MG63 (cell line): ENCODE measurements around the gene ADCY7. TPM values are rescaled to one million over a fixed set of nuclear protein-coding genes. Genes with fewer than 3 reads are reported as not detected.

ENCODE experiments used
- DNase-seq: peaks from one replicate; pipeline ENCODE4 v3.0.0-alpha.2; 2020
- H3K27me3 ChIP-seq: fragments of 250-450 bp; sonication (Bioruptor Pico); 2 replicates; pipeline ENCODE4 v1.5.1; 2020; ENCODE audit warnings: mild to moderate bottlenecking, moderate library complexity
- H3K36me3 ChIP-seq: fragments of 250-450 bp; sonication (Bioruptor Pico); 2 replicates; pipeline ENCODE4 v1.5.1; 2020; ENCODE audit warnings: mild to moderate bottlenecking, moderate library complexity
- H3K4me3 ChIP-seq: fragments of 250-450 bp; sonication (Bioruptor Pico); 2 replicates; pipeline ENCODE4 v1.5.1; 2020; ENCODE audit warnings: mild to moderate bottlenecking, moderate library complexity
- H3K9me3 ChIP-seq: fragments of 250-450 bp; sonication (Bioruptor Pico); 2 replicates; pipeline ENCODE4 v1.5.1; 2020; ENCODE audit warnings: mild to moderate bottlenecking, moderate library complexity
- total RNA-seq: library from RNA; depleted of rRNA; stranded (reverse); fragments of >200 nt; shearing (Covaris generic); gene quantifications from 2 replicates; pipeline ENCODE4 v1.2.3, GENCODE V29; 2014; ENCODE audit warnings: low replicate concordance

Gene ADCY7
- total RNA-seq, 1 experiment from 2014 or later = 28.0 TPM

DNA sequence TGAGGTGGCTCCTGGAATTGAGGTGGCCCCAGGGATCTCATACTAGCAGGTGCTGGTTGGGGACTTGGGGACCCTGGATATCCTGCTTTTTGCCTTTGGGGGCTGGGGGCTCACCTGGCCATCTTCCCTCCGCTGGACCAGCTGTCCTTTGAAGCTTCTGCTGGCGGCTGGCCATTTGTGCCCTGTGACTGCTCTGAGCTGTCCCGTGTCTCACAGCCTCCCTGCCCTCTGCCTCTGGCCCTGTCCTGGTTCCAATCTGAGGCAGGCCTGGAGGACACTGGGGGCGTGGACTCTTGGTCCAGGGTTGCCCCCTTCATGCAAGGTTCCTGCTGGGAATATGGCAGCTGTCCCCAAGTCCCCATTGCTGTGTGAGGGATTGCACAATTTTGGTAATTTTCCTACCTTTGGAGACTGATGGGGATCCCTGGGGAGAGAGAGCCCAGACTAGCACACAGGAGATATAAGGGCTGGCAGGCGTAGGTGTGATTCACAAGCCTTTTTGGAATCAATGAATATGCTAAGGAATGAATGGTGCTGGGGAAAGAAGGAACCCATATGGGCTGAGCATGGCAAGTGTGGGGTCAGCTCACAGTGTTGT lies 19.2 kb downstream of the ADCY7 start:
- no peaks in the 10 kb centered on the region; the same call in none of the 2 replicates for H3K36me3 ChIP-seq
- peak; percentile 25 for DNase-seq
- H3K4me3 ChIP-seq = no peak overlapping the region
- H3K9me3 ChIP-seq = no peaks in the 10 kb centered on the region
- H3K27me3 ChIP-seq = no peaks in the 10 kb centered on the region

DNA sequence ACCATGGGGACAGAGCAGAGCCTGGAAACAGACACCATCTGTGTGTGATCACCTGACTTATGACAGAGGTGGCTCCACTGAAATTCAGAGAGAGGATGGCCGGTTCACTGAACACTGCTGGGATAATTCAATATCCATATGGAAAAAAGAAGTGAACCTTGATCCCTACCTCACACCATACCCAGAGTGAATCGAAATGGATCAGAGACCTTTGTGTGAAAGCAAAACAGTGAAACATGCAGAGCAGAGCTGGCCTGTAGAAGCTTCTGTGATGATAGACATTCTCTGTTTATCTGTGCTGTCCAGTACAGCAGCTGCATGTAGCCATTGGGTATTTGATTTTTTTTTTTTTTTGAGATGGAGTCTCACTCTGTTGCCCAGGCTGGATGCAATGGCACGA lies 20.3 kb downstream of the ADCY7 start:
- no peaks in the 10 kb centered on the region; the same call in none of the 2 replicates for H3K36me3 ChIP-seq
- H3K9me3 ChIP-seq = no peaks in the 10 kb centered on the region
- H3K4me3 ChIP-seq = no peak overlapping the region
- DNase-seq = no peak
- H3K27me3 ChIP-seq = no peaks in the 10 kb centered on the region

DNA sequence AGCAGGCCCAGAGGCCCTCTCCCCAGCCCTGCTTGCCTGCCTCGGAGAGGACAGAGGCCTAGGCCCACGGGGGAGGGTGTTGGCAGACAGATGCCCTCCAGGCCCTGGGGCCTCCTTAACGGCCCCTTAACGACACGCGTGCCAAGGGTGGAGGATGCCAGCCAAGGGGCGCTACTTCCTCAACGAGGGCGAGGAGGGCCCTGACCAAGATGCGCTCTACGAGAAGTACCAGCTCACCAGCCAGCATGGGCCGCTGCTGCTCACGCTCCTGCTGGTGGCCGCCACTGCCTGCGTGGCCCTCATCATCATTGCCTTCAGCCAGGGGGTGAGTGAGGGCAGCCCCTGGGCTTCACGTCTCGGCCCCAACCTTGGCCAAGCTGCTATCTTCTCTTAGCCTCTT lies 21.7 kb downstream of the ADCY7 start:
- DNase-seq = no peak
- Histone ChIP-seq H3K27me3 (no peaks in the 10 kb centered on the region), H3K9me3 (no peaks in the 10 kb centered on the region), H3K36me3 (no peaks in the 10 kb centered on the region; the same call in none of the 2 replicates), H3K4me3 (no peak overlapping the region)

DNA sequence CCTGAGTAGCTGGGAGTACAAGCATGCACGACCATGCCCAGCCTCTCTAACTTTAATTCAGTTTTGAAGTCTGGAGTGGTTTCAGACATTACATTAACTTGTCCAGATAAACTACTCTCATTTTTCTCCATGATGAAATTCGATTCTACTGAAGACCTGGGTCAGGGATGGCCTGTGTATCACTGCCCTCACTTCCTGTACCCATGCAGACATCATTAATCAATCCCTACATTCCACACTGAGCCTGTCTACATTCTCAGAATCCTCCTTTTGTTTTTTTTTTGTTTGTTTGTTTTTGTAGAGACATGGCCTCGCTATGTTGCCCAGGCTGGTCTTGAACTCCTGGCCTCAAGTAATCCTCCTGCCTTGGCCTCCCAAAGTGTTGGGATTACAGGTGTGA lies 22.6 kb downstream of the ADCY7 start:
- DNase-seq = no peak
- no peaks in the 10 kb centered on the region for H3K9me3 ChIP-seq
- no peak overlapping the region for H3K4me3 ChIP-seq
- no peaks in the 10 kb centered on the region for H3K27me3 ChIP-seq
- H3K36me3 ChIP-seq = no peaks in the 10 kb centered on the region; the same call in none of the 2 replicates

DNA sequence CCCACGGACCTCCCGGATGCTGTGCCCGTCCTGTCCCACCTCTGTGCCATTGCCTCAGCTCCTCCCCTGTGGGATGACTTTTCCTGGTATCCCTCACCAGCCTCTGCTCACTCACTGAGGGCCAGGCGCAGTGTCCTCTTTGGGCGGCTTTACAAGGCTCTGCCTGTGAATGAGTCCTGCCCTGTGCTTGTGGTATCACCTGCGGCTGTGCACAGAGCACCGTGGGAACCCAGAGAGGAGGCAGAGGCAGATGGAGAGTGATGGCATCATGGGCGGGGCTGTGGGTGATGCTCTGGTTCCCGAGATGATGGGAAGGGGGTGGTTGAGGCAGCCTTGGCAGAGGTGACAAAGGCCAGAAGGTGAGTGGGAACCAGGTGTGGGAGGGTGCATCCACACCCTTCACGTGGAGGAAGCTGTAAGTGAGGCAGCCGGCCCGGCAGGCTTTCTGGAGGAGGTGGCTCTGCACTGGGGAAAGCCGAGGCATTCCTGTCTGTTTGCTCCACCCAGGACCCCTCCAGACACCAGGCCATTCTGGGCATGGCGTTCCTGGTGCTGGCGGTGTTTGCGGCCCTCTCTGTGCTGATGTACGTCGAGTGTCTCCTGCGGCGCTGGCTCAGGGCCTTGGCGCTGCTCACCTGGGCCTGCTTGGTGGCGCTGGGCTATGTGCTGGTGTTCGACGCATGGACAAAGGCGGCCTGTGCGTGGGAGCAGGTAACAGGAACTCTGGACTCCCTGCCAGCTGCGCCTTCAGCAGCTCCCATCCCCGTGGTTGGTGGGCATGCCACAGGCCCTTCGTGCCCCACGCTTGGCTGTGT lies 23.8 kb downstream of the ADCY7 start:
- no peaks in the 10 kb centered on the region for H3K9me3 ChIP-seq
- no peaks in the 10 kb centered on the region; the same call in none of the 2 replicates for H3K36me3 ChIP-seq
- H3K4me3 ChIP-seq = no peak overlapping the region
- no peak for DNase-seq
- no peaks in the 10 kb centered on the region for H3K27me3 ChIP-seq

DNA sequence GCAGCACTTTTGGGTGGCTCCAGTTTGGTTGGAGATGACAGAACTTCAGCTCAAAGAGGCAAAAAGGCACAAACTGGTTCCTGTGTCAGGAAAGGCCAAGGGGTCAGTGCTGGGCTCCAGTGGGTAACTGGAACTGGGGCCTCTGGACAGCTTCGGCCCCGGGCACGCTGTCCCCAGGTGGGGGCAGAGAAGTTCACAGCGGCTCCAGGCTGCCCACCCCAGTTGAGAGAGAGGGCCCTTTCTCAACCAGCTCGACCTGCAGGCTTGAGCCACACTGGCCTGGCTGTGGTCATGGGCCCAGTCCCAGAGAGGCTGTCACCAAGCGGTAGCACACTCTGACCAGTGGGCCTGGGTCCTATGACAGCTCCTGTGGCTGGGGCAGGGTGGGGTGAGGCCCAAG lies 24.5 kb downstream of the ADCY7 start:
- H3K9me3 ChIP-seq = no peaks in the 10 kb centered on the region
- no peaks in the 10 kb centered on the region for H3K27me3 ChIP-seq

DNA sequence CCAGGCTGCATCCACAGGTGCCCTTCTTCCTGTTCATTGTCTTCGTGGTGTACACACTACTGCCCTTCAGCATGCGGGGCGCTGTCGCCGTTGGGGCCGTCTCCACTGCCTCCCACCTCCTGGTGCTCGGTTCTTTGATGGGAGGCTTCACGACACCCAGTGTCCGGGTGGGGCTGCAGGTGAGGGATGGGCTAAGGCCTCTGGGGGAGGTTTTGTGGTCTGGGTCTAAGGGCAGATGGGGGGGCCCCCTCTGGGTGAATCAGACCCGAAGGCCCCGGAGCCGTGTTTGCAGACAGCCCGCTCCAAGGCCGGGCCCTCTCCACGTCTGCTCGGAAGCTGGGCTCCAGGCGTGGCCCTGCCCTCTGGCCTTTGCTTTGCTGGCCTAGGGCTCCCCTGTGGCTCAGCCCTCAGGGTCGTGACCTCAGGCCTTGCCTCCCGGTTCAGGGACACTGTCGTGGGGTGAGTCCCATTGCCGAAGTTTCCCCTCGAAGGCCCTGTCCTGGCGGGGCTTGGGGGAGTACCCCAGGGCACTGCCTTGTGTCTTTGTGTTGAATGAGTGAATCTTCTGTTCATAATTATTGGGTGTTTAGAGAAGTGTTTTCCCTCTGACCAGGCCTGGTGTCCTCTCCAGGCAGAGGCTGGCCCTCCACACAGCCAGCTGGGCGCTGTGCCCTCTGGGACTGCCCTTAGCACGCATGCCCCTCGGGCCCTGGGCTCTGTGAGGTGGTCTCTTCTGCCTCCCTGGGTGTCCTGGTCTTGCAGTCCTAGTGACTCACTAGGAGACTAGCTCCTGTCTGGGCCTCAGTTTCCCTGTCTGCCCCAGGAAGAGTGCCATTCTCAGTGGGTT lies 25.6 kb downstream of the ADCY7 start:
- DNase-seq = no peak
- Histone ChIP-seq H3K9me3 (no peaks in the 10 kb centered on the region), H3K36me3 (no peaks in the 10 kb centered on the region; the same call in 1 of the 2 replicates), H3K27me3 (no peaks in the 10 kb centered on the region), H3K4me3 (no peak overlapping the region)

More for the DNA sequence above, 24.5 kb downstream of the ADCY7 start:
- DNase-seq = no peak
- no peaks in the 10 kb centered on the region; the same call in none of the 2 replicates for H3K36me3 ChIP-seq
- no peak overlapping the region for H3K4me3 ChIP-seq

DNA sequence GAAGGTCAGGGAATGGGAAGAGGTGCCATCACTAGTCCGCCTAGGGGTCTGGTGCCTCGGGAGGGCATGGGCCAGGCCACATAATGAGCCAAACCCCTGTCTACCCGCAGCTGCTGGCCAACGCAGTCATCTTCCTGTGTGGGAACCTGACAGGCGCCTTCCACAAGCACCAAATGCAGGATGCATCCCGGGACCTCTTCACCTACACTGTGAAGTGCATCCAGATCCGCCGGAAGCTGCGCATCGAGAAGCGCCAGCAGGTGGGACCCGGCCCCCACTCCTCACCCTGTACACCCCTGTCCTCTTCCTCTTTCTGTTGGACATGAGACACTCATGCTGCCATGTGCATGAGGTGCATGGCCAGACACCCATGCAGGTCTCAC lies 26.2 kb downstream of the ADCY7 start:
- Histone ChIP-seq H3K9me3 (no peaks in the 10 kb centered on the region), H3K4me3 (no peak overlapping the region), H3K36me3 (no peaks in the 10 kb centered on the region; the same call in 1 of the 2 replicates), H3K27me3 (no peaks in the 10 kb centered on the region)
- no peak for DNase-seq

DNA sequence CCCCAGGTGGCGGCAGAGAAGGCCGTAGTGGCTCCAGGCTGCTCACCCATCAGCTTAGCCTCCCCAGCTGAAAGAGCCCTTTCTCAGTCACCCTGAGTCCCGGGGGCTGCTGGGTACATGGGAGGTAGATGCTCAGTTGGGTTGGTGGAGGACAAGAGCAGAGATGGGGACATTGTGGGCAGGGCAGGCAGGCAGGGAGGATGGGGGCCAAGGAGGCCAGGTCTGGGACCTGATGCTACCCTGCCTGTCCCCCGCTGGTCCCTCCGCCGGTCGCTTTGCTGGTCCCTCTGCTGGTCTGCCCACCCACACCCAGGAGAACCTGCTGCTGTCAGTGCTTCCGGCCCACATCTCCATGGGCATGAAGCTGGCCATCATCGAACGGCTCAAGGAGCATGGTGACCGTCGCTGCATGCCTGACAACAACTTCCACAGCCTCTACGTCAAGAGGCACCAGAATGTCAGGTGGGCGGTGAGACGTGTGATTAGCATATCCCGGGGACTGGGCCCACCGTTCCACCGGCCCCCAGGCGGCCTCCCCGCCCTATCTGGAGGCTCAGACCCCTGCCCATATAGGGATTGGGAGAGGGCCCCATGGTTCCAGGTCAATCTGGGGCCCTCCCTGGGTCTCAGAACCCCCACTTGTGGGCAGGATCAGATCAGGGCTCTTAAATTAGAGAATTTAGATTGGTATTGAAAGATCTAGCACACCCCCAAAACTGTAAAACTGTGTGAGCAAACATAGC lies 26.9 kb downstream of the ADCY7 start:
- no peak for DNase-seq
- Histone ChIP-seq H3K27me3 (no peaks in the 10 kb centered on the region), H3K4me3 (no peak overlapping the region), H3K36me3 (no peaks in the 10 kb centered on the region; the same call in 1 of the 2 replicates), H3K9me3 (no peaks in the 10 kb centered on the region)

DNA sequence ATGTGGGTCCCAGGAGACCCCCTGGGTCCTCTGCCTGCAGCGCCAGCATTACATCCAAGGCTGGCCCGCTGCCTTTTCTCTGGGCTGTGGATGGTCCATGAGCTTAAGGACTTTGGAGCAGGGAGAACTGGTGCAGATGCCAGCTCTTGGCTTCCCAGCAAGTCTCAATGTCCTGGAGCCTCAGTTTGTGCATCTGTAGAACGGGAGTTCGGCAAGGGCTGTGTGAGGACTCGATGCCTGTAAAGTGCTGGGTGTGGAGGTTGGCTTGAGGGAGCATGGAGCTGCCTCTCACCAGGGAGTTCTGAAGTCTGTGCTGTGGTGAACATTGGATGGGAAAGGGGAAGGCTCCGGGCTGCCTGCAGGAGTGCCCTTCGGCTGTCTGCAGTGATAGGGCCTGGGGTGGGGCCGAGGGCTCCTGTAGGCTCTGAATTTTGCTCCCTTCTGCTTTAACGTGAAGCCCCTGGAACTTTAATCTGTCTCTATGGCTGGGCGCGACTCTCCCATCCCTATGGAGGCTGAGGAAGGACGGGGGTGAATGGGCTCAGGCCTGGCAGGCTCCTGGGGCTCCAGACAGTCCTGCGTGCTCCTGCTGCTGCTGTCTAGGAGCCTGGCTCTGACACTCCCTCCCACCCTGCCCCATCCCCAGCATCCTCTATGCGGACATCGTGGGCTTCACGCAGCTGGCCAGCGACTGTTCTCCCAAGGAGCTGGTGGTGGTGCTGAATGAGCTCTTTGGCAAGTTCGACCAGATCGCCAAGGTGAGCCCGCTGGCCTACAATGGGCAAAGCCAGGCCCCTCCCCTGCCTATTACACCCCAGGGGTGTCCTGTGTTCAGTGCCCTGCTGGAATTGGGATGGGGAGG lies 27.9 kb downstream of the ADCY7 start:
- Histone ChIP-seq H3K4me3 (no peak overlapping the region), H3K36me3 (no peaks in the 10 kb centered on the region), H3K27me3 (no peaks in the 10 kb centered on the region), H3K9me3 (no peaks in the 10 kb centered on the region)
- no peak for DNase-seq

DNA sequence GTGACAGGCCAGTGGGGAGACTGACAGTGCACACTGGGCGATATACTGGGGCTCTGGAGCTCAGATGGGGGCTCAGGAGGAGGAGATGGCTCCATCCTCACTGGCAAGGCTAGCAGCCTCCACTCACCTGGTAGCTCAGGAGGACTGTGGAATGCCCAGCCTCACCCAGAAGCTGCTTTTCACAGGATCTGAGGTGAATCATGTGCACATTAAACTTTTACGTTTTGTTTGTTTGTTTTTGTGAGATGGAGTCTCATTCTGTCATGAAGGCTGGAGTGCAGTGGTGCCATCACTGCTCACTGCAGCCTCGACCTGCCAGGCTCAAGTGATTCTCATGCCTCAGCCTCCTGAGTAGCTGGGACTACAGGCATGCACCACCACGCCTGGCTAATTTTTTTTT lies 28.6 kb downstream of the ADCY7 start:
- Histone ChIP-seq H3K4me3 (no peak overlapping the region), H3K9me3 (no peaks in the 10 kb centered on the region), H3K27me3 (no peaks in the 10 kb centered on the region), H3K36me3 (no peaks in the 10 kb centered on the region)
- DNase-seq = no peak

DNA sequence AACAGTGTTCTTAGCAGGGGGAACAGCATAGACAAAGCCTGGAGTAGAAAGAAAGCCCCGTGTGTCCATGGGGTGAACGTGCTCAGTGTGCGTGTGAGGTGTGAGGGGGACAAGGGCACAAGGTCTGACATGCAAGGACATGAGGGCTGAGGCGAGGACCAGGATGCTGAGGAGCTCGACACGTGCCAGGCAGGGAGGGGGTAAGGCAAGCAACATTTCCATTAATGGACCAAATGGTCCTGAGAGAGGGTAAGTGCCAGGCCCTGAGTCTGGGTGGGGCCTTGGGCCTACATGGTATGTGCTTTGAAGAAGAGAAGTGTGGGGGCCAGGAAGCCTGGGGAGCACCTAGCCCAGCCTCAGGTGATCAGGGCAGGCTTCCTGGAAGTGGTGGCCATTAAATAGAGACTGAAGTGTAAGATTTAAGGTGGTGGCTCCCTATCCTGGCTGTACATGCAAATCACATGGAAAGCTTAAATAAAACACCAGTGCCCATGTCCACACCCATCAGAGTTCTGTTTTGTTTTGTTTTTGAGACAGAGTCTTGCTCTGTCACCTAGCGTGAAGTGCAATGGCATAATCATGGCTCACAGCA lies 29.3 kb downstream of the ADCY7 start:
- no peak for DNase-seq
- no peaks in the 10 kb centered on the region for H3K27me3 ChIP-seq
- H3K4me3 ChIP-seq = no peak overlapping the region
- H3K9me3 ChIP-seq = no peaks in the 10 kb centered on the region
- no peaks in the 10 kb centered on the region for H3K36me3 ChIP-seq

DNA sequence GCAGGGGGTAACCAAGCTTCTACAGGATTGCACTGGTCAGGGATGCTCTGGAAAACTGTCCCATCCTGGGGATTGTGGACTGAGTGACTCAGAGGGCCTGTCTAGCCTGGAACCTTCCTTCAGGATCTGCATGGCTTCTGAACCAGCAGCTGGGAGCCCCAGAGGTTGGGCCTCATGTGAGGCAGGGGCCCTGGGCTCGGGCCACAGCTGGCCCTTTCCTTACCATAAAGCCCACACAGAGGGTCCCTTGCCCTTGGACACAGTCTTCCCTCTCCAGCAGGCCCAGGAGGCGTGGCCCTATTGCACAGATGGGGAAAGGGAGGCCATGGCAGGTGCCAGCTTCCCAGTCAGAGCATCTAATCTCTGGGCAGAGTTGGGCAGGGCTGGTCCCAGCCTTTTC lies 30.5 kb downstream of the ADCY7 start:
- H3K9me3 ChIP-seq = no peaks in the 10 kb centered on the region
- H3K36me3 ChIP-seq = no peaks in the 10 kb centered on the region
- H3K4me3 ChIP-seq = no peak overlapping the region
- no peaks in the 10 kb centered on the region for H3K27me3 ChIP-seq
- DNase-seq = no peak

DNA sequence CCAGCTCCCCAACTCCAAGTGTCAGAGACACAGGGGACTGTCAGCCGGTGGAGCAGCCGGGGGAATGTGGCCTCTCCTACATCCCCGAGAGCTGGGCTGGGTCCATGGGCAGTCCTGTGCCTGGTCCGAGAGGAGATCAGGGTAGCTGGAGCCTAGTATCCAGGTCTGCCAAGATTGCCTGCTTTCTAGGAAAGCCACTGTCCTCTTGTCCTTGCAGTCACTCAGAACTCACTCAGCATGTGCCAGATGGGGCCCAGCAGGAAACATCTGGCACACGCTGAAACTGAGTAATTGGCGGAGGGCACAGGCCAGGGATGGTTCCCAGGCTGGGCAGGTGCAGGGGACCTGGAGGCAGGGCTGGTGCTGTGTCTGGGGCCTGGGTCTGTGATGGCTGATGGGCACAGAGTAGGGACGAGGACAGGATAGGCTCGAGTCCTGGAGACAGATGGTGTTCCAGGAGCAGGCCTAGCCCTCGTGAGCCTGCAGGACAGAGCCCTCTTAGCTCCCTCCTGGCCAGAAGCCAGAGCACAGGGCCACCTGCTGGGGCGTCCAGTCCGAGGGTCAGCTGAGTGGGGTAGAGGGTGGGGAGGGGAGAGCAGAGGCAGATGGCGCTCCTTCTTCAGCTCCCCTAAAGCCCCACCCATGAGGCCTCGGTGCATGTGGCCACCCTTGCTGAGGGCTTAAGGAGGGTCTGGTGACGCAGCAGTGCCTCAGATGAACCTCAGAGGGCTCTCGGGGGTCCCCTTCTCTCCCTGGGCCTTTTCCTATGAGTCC lies 31.1 kb downstream of the ADCY7 start:
- Histone ChIP-seq H3K36me3 (no peaks in the 10 kb centered on the region), H3K9me3 (no peaks in the 10 kb centered on the region), H3K4me3 (no peak overlapping the region), H3K27me3 (no peaks in the 10 kb centered on the region)
- DNase-seq = no peak

DNA sequence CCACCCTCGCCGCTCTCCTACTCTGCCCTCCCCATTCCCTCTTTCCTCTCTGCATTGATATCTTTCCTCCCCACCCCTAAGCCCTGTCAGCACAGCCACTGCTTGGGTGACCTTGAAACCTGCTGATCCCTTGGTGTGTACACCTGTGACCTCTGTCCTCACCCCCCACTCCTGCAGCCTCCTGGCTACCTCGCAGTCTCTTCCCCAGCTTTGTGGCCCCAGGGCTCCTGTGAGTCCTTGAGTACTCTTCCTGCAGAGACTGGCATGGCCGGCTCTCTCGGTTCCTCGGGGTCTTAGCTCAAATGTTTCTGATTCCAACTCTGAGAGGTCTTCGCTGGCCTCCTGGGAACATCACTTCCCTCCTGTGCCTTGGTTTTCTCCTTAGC lies 31.7 kb downstream of the ADCY7 start:
- Histone ChIP-seq H3K9me3 (no peaks in the 10 kb centered on the region), H3K27me3 (no peaks in the 10 kb centered on the region), H3K36me3 (no peaks in the 10 kb centered on the region), H3K4me3 (no peak overlapping the region)
- DNase-seq = no peak
